Stimulated activated CD8-positive, alpha-beta memory T cell treated with anti-CD3 and anti-CD28 coated beads, Interleukin-7, amount 100 ng/mL, for 24 hours (primary cell): ENCODE data around the gene PLA1A.

Source experiments
- DNase-seq: peaks from one replicate; pipeline ENCODE4 v3.0.0-alpha.2; 2020; ENCODE audit warnings: low read depth

The PLA1A gene

DNA sequence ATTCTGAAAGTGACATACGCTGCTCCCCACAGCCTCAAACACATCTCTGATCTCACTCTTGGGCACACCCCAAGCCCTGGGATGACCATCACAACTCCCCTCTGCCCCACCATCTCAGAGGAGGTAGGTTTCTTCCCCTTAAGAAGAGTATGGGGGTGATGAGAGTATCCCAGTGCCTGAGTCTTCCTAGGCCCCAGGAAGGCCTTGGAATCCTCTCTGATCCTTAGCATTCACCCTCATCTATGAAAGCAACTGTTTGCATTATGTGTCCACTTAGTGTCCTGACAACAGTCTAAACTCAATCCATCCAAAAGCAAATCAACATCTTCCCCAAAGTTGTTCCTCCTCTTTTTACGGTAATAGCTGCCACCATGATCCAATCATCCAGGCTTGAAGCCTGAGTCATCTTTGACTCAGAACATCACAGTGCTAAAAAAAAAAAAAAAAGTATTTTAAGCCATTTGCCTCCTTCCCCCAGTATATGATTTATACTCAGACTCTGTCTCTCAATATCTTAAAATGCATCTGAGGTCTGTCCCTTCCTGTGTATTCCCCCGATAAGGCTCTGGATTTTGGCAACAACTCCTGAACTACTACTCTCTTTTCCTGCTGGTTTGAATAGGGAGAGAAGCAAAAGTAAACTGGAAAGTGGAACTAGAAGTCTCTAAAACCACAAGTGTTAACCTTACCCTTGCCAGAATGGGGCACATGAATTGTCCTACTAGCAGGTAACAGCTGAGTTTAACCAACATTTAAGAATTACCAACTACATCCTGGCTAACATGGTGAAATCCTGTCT, 40.2 kb downstream of the PLA1A start:
- no peak for DNase-seq

DNA sequence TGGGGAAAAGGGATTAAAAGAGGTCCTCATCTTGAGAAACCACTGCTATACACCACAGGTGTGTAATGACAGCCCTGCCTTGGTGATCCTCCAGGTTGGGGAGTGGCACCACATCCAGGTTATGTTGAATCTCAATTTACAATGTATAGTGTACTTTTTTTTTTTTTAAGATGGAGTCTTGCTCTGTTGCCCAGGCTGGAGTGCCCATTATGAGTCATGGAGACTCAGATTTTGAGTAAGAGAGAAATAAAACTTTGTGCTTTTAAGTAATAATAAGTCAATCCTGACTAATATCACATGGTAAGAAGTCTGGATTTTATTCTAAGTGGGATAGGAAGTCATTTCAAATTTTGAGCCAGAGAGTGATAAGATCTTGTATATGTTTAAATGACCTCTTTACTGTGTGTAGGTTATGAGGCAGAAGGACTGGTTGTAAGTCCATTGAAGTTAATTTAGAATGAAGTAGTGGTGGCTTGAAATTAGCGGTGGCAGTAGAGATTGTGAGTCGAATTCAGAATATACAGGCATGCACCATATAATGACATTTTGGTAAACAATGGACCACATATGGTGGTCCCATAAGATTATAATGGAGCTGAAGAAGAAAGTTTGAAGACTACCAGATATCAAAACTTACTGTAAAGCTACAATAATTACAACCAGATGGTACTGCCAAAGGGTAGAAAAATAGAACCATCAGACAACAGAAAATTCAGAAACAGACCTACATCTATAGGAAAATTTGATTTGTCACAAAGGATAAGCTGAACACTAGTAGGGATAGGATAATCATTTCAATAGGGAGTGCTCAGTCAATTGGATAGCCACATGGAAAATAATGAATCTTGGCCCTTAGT, 42.0 kb downstream of the PLA1A start:
- DNase-seq = no peak

DNA sequence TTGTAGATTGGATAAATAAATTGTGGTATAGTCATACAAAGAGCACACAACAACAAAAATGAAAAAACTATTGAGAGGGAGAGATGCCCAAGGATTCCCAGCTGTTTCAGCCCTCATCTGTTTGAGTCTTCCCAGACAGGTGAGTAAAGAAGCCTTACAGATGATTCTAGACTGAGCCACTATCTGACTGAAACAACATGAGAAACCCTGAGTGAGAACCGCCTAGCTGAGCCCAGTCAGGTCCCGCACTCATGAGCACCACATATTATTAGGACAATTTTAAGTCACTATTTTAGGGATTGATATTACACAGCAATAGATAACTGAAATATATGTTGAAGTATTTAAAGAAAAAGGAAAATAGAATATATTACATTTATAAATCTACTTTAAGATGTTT, 43.7 kb downstream of the PLA1A start:
- DNase-seq = no peak

DNA sequence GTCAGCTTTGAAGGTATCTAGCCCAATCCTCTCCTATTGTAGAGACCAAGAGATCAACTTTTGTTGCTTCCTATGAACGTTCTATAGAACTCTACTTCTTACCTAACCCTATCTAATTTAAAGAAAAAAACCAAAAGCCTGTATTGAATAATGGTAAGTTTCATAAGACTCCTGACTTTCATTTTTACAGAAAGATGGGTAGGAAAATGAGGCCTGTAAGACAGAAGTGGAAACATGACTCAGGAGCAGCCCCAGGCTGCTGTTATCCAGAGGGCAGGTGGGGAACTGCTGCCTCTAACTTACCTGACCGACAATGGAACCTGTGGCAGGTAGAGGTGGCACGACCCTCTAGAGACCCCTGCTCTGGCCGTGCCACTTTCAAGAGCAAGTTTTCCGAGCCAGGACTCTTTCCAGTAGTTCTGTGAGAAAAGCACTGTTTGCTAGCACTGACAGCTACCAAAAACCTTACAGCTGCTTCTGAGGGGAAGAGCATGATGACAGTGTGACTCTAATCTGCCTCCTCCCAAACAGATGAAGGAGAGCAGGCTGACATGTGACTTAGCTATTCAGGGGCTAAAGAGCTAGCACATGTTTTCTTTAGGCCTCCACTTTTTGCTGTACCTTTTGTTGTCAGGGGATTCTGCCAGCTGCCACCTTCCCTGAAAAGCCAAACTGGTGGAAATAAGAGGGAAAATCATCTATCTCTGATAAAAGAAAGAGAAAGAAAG, 45.2 kb downstream of the PLA1A start:
- DNase-seq = no peak

DNA sequence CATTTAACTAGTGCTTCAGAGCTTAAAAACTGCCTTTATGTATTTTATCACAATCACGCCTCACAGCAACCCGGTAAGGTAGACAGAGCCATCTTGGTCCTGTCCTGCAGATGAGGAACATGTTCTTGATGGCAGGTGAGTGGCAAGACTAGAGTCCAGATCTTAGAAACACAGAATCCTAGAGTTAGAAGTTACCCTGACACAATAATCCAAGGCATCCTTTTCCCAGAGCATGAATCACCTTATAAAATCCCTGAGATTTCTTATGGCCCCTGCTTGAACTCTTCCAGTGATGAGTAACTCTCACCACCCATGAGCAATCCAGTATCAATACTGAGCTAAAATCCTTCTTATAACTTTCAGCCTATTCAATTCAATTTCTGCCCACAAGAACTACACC, 45.8 kb downstream of the PLA1A start:
- no peak for DNase-seq

DNA sequence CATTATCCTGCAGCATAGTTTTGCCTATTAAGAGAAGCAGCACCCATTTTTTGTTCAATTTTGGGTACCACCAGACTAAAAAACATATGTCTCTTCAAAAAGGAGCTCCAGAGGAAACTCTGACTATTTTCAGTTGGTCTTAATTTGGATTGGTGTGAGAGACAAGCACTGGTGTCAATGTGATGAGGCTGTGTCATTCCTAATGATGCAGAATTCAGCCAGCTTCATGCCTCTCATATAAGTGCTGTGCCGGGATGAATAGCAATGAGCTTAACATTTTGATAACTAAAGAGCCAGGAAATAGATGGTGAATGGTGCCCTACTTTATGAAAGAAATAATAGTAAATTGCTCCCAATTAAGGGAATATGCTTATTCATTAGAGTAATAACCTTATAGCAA, 46.8 kb downstream of the PLA1A start:
- no peak for DNase-seq

DNA sequence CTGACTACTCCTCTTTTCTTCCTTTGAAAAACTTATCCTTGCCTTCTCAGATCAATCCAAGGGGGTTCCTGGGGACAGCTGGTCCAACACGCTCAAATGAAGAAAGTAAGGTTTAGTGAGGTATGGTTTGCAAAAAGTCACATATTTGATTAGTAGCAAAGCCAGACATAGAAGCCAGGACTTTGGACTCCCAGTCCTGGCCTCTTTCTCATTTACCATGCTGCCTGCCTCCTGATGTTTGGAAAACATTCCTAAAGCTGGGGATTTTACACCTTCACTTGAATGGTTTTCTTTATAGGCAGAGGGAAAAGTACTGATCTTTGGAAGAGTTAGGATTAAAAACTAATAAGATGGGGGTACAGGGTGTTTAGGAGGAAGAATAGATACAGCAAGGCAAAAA, 48.1 kb downstream of the PLA1A start:
- no peak for DNase-seq

DNA sequence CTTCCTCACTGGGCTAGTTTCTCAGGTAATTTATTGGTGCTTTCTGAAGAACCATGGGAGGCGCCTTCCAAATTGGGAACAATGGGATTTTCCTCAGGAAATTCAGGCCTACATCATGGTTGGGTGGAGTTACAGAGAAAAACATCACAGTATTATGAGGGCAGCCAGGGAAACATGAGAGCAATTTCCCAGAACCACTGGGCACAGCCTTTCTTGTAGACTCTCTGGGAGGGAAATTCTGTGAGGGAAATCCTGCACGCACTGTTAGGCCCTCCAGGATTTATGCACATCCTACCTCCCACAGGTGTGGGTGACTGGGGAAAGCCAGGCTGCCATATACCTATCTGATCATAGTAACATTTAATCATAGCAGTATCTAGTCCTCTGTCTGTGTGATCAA, 49.5 kb downstream of the PLA1A start:
- DNase-seq = no peak

DNA sequence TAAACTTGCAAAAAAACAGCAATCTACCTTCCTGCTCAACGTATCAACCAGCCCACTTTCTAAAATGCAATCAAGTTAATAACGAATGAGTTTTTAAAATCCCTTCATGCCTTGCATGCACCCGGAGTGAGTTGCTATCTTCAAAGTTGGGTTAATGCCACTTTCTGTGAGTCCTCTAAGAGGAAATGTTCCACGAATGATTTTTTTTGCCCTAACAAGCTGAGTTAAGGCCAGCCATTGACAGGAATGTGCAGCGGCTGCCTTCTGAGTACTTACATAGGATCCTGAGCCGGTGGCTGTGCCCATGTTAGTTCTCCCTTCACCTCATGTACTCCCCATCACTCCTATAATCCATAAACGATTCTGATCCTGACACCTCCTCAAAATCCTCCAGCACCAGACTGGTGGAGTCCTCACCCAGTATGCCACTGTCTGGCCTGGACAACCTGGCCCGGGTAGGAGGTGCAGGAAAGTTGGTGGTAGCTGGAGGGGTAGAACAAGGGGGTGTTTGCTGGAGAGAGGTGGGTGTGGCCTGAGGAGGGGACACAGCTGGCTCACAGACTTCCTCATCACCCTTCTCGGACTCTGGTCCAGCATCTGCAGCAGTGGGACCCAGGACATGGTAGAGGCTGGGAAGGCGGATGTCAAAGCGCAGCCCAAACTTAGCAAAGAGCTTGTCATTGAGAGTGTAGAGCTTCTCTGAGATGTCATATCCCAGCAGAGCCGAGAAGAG, 50.3 kb downstream of the PLA1A start:
- no peak for DNase-seq

DNA sequence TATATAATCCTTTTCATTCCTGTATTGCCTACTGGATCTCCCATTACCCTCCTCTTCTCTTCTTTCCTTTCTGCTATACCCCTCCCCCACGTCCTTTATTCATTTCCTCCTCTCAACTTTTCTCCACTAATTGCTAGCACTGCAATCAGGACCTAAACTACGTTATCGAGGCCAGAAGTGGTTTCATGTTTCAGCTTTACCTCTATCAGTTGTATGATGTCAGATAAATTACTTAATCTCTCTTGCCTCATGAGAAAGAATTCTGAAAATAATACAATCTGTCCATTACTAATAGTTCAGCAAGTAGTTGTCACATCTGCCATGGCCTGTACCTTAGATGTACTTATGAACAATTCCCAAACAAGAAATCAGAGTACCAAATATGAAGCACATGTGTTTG, 52.1 kb downstream of the PLA1A start:
- no peak for DNase-seq

DNA sequence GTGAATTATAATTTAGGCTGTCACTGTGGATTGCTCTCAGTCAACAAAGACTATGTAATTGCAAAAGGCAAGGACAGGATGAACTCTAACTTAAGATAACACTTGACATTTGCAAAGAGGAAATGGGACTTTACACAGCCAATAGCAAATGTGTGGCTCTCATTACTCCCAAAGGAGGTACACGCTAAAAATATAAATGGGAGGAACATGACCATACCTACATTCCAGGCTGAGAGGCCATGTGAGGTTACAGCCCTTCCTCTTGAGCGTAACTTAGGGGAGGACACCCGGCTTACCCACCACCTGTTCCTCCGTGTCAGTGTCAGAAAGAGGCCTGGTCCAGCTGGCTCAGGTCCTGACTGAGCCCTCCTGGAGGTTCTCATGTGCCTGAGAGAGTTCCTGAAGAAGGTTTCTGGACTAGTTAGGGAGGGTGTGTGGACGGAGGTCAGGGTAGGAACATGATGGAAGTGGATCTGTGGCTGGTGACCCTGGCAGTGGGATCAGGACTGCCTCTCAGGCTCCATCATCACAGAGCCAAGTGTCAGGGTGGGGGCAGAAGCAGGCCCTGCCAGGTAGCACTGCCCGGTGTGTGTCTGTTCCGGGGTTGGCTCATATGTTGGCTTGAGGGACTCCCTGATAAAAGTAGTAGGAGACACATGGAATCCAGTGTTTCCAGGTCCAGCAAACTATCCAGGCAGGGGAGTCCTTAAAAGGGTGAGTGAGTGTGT, 54.8 kb downstream of the PLA1A start:
- no peak for DNase-seq

DNA sequence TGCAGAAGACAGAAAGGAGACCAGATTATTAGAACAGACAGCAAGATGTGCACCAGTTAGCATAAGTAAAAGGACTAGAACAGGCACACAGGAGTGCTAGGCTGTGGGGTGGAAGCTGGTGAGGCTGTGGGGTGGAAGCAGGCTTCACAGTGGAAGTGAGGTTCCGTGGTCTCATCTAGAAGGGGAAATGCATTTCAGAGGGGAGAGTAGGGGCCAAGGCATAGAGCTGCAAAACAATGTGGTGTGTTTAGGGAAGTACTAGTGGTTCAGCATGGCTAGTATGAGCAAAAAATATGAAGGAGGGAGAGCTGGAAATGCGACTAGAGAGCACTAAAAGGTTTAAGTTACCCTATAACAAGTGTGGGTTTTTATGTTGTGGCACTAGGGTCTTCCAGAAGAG, 56.2 kb downstream of the PLA1A start:
- DNase-seq = no peak

DNA sequence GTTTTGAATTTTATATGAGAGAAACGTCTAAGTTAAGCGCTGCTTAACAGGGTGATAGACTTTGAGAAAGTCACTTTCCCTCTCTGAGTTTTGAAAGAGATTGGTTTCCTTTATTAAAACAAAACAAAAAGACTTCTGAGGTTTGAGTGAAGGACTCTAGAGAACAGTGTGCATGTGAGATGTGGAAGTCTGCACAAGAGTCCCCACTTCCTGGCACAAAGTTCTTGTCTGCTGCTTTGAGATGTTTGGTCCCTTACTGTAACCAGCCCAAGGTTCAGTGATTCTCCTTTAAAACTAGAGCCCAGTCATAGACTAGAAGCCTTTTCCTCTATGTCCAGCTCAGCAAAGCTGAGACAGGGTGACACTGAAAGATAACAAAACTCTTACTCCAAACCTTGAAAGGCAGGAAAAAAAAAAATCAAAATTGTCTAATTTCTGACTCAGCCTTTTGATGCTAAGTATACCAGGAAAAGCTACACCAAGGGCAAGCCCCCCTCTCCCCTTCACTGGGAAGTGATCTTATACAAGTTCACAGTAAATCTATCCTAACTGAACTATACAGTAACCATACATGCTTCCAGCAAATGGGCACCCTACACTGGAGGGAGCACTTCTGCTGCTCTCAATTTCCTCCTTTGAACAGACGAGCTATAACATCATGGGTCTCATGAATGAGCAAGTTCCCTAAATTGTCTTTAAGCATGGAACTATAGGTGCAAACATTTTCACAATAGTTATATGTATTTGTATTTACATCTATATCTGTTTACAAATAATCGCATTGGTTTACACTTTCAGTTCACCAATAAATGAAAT, 60.4 kb downstream of the PLA1A start:
- DNase-seq = no peak

DNA sequence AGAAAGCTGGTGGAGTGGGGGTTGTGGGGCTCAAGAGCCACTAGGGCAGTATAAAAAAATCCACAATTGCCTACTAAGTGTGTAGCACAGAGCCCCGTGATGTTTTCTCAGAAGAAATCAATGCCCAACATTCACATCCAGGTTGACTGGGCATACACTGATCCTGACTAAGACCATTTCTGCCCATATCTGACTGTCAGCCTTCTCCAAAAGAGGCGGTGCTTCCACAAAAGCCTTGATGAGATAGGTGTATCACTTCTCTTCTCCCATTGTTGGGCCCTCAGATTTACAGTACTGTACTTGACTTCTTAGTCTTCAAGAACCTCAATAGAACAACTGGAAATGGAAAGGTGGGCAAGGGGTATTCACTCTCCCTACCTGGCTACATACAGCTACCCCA, 61.3 kb downstream of the PLA1A start:
- DNase-seq = no peak

DNA sequence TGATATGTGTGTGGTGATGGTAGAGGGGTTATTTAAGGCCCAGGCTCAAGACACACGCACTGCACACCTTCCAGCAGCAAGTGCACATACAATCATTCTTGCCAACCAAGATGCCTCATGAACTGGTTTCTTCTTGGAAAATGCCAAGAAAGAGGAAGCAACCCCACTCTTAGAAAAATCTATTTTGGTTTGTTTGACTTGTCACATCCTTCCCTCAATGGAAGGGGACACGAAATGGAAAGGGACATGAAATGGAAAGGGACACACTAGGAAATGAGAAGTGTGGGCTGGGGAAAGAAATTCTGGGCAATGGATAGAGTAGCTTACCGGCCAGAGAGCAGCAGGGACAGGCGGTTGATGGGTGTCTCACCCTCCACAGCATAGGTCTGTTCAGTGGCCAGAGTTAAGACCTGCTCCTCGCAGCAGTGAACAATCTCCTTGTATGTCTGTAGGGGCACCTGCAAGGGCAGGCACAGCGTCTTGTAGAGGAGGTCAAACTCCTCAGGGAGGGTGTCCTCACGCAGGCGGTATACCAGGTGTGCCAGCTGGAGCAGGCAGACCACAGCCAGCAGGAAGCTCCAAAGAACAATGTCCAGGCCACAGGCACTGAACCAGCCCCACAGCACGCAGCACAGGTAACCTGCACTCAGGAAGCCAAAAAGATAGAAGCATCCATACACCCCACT, 62.1 kb downstream of the PLA1A start:
- DNase-seq = no peak

DNA sequence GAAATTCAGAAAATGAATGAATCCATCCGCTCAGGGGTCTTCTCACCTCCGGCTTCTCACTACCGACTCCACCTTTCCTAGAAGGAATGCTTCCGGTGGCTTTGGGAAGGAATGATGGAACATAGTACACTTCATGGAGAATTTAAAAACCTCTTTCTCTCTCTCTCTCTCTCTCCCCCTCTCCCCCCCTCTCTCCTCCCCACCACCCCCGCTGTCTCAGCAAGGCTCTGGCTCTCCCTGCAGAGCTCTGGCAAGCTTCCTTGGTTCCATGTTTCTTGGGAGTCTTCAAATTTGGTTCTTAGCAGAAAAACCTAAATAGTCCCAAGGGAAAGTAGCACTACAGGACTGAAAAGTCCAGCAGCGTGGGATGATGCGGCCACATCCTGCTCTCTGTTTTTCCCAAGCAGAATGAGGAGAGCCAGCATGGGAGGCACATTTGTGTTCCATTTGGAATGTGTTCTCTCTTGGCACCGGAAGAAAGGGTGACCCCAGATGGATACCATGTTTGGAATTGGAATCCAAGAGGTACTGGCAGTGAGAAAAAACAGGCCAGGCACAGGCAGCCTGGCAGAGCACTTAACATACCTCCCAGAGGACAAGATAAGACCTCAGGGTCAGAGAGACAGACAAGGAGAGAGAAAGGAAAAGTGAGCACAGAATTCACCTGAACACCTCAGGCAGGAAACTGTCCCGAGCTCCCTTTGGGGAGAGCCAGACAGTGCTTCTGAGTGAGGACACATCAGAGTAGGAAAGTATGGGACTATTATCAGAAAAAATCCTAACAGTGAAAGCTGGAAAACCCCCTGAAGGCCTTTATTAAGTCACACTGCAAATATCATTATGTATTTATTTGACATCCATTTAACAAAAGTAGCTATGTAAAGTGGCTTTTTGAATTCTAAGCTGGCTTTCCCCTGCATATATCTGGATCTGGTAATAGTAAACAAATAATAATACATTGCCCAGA, 63.1 kb downstream of the PLA1A start, which contains the start of gene POPDC2:
Gene POPDC2, minus strand, starts transcription at position 116 of the 967 bp plus-strand sequence. CDS start 166 bp downstream, outside the sequence.
- DNase-seq = no peak

DNA sequence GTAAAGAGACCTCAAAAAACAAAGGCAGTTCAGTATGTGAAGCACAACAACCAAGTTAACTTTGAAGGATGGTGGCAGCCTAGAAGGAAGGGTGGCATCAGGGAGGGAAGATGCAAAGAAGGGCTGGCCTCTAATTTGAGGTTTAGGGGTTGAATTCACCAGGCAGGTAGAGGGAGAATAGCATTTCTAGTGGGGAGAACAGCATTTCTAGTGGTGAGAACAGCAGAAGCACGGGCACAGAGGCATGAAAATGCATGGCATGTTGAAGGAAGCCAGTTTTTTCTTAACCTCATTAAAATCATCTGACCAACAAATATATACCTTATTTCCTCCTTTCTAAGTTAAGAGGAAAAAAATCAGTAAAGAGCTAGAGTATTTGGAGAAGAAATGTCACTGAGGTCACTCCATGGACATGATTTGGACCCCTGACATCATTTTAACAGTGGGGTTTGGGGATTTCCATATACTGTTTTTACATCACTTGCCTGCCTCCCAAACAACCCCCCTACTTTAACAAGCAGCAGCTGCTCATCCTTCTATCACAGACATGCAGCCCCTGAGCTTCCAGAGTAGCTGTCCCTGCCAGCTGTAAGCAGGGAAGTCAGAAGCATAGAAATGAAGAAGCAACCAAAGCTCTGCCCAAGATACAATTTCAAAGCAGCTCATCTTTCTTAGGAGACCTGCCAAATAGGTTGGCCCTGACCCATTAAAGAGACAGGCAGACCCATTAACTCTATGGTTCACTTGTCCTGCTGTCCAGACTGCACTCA, 65.1 kb downstream of the PLA1A start:
- no peak for DNase-seq

DNA sequence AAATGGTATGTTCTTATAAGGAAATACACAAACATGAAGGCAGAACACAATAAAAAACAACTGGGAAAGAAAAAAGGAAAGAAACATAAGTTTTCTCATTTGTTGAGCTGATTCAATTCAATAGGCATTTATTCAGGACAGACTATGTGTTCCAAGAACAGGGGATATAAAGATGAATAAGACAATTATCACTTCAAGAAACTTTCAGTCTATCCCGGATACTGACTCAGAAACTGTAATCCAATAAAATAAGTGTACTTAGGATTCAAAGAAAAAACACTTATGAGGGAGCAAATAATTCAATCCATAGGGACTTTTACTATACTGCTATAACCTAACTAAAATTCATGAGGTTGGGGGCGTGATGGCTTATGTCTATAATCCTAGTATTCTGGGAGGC, 66.2 kb downstream of the PLA1A start:
- no peak for DNase-seq
